ENCODE measurements around the gene MAN2B2. TPM values are rescaled to one million over a fixed set of nuclear protein-coding genes. Genes with fewer than 3 reads are reported as not detected.

Gene MAN2B2
- total and polyA plus RNA-seq, 2 of the 8 experiments (the other 6 are each of a cell fraction or from before 2014, with no cell fraction given), result 3.3 to 4.0 TPM

DNA sequence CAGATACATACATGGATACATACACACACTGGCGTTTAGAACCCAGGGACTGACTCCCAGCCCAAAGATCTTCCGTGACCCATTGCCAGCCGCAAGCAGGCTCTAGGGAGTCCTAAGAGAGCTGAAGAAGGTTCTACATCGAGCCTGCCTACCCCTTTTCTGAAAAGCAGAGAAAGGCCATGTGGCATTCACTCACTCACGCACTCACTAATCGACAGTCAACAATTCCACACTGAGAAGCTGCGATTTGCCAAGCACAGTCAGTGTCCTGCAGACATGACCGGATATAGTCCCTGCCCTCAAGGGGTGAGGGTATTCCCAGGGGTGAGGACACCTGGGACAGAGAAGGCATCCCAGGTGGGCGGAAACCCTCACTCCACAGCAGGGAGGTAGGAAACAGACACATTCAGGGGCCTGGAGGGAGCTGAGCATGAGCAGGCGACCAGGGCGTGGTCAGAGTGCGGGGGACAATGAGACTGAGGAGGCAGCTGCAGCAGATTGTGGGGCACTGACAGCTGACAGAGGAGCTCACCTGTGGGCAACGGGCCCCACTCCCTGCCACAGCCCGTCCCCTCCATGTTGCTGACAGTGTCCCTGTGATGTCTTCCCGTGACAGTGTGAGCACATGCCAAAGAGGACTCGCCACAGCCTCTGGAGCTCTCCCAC lies 13.2 kb upstream of the MAN2B2 start:
- Histone ChIP-seq H4K5ac (ENCODE audit: insufficient read length, low read depth, low read length) (no peak overlapping the region), H4K20me1 (replicated peaks in 1 of 2; ENCODE audit: control insufficient read depth in 1 of 2, insufficient read depth in 2 of 2, low read length in 2 of 2) (peaks cover 0 to 9% of the 10 kb centered on the region in 2 experiments), H3K4me1 (replicated peaks in 1 of 4; ENCODE audit: control insufficient read depth in 3 of 4, insufficient read depth in 4 of 4, low read length in 3 of 4) (peaks cover 0 to 5% (median 2%) of the 10 kb centered on the region in 4 experiments; a peak in 3 of 7 replicates), H3K36me3 (ENCODE audit: control insufficient read depth in 2 of 4, insufficient read depth in 4 of 4, low read length in 3 of 4) (no peaks in the 10 kb centered on the region), H2AFZ (ENCODE audit: low read length) (no peak overlapping the region), H4K8ac (ENCODE audit: extremely low read depth, insufficient read depth, low read length) (no peak overlapping the region), H3K4me3 (ENCODE audit: extremely low read depth in 1 of 4, insufficient read depth in 2 of 4, low read depth in 3 of 4, low read length in 4 of 4) (no peak overlapping the region), H2BK5ac (ENCODE audit: low read depth, low read length) (no peak overlapping the region), H3K9me3 (ENCODE audit: insufficient read depth in 2 of 2, low read depth in 1 of 2, low read length in 1 of 2) (no peaks in the 10 kb centered on the region), H3K18ac (ENCODE audit: extremely low read depth, low read length) (no peak overlapping the region), H2AK5ac (ENCODE audit: low read depth, low read length) (no peak overlapping the region), H2BK12ac (ENCODE audit: low read depth, low read length) (no peak overlapping the region), H2BK120ac (replicated peaks; ENCODE audit: low read depth, low read length) (no peak overlapping the region), H4K91ac (replicated peaks; ENCODE audit: insufficient read length, low read length) (no peak overlapping the region), H3K9ac (replicated peaks in 1 of 4; ENCODE audit: extremely low read depth in 1 of 4, low read depth in 3 of 4, low read length in 3 of 4) (no peak overlapping the region), H3K4ac (replicated peaks; ENCODE audit: insufficient read length, low read depth, low read length) (no peak overlapping the region), H3K27ac (ENCODE audit: low read depth, low read length) (no peak overlapping the region), H3K14ac (ENCODE audit: insufficient read length) (no peak overlapping the region), H3K79me1 (ENCODE audit: low read depth, low read length) (no peaks in the 10 kb centered on the region), H3K23ac (ENCODE audit: insufficient read length) (no peak overlapping the region), H3K79me2 (ENCODE audit: control insufficient read depth in 1 of 2, insufficient read depth in 2 of 2, low read length in 2 of 2) (no peaks in the 10 kb centered on the region), H3K4me2 (ENCODE audit: insufficient read depth in 1 of 2, low read depth in 2 of 2, low read length in 2 of 2) (no peak overlapping the region; a peak in 1 of 4 replicates), H2BK15ac (ENCODE audit: low read length) (no peak overlapping the region), H3K23me2 (ENCODE audit: low read depth, low read length) (peaks cover 6% of the 10 kb centered on the region; the same call in 1 of the 2 replicates), H3K56ac (replicated peaks; ENCODE audit: insufficient read length, low read depth, low read length) (no peak overlapping the region), H3K27me3 (replicated peaks in 1 of 4; ENCODE audit: control insufficient read depth in 3 of 4, extremely low read depth in 1 of 4, insufficient read depth in 3 of 4, low read length in 3 of 4) (peaks cover 38 to 86% (median 61%) of the 10 kb centered on the region in 4 experiments), H2BK20ac (ENCODE audit: low read length) (no peak overlapping the region)
- no peak for FAIRE-seq
- DNase-seq (ENCODE audit: low read depth in 1 of 2, low spot score in 2 of 2), result no peak
- 74% methylated on average over 16 of the region's 16 CpGs; no CpG with 5 or more reads in 1 of the 2 experiments for WGBS, 2 experiments (ENCODE audit: extremely low coverage in 1 of 2, insufficient coverage in 1 of 2, insufficient read length in 1 of 2, insufficient replicate concordance in 2 of 2, low coverage in 1 of 2, low lambda C conversion rate in 2 of 2, missing lambda C conversion rate in 1 of 2)
- CTCF ChIA-PET (ENCODE audit: partially characterized antibody), result interaction anchor here (0.9 to 6.3 kb wide), 9 partner anchors 13 to 230 kb away, joined by 3 to 58 read pairs (median 3); partner anchors contain the start of gene MAN2B2
- POLR2A ChIA-PET (ENCODE audit: partially characterized antibody), result interaction anchor here (0.7 to 1.0 kb wide), 2 partner anchors 12 to 16 kb away, joined by 3 to 4 read pairs; no protein-coding TSS in a partner anchor
- TF ChIP-seq CHD1 (IDR thresholded peaks at IDR 0.05; ENCODE audit: low read depth, low read length) (no peak), CBX8 (IDR thresholded peaks at IDR 0.05; ENCODE audit: borderline replicate concordance, low read depth, low read length) (no peak), JUND (IDR thresholded peaks at IDR 0.05; ENCODE audit: low read length) (no peak), RNF2 (IDR thresholded peaks at IDR 0.05; ENCODE audit: borderline replicate concordance, low read depth, low read length, missing control alignments, poor library complexity, severe bottlenecking) (no peak), CREB1 (IDR thresholded peaks at IDR 0.05) (no peak), TEAD4 (IDR thresholded peaks at IDR 0.05; ENCODE audit: low read depth, low read length) (no peak), RFX5 (IDR thresholded peaks at IDR 0.05; ENCODE audit: borderline replicate concordance, low read depth, low read length) (no peak), KDM5A (IDR thresholded peaks at IDR 0.05; ENCODE audit: low read length) (no peak), CEBPB (IDR thresholded peaks at IDR 0.05; ENCODE audit: low read depth, low read length) (no peak)
- TF ChIP-seq, protein P1, sequence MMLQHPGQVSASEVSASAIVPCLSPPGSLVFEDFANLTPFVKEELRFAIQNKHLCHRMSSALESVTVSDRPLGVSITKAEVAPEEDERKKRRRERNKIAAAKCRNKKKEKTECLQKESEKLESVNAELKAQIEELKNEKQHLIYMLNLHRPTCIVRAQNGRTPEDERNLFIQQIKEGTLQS (IDR thresholded peaks at IDR 0.05; ENCODE audit: insufficient read depth, low read depth, low read length), result no peak
- TF ChIP-seq, protein P2, sequence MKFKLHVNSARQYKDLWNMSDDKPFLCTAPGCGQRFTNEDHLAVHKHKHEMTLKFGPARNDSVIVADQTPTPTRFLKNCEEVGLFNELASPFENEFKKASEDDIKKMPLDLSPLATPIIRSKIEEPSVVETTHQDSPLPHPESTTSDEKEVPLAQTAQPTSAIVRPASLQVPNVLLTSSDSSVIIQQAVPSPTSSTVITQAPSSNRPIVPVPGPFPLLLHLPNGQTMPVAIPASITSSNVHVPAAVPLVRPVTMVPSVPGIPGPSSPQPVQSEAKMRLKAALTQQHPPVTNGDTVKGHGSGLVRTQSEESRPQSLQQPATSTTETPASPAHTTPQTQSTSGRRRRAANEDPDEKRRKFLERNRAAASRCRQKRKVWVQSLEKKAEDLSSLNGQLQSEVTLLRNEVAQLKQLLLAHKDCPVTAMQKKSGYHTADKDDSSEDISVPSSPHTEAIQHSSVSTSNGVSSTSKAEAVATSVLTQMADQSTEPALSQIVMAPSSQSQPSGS (IDR thresholded peaks at IDR 0.05; ENCODE audit: low read length), result no peak

All from H1 (cell line).